Subcutaneous preadipocyte (primary cell): Measurements from ENCODE around the gene ST3GAL2. TPM values are rescaled to one million over a fixed set of nuclear protein-coding genes. Genes with fewer than 3 reads are reported as not detected.

Experiments
- small RNA-seq: library from RNA; depleted of rRNA; stranded (forward); fragments of <200 nt; gene quantifications from one replicate; pipeline ENCODE3, GENCODE V24; 2012
- total RNA-seq: library from RNA; depleted of rRNA; stranded (reverse); fragments of >200 nt; gene quantifications from 2 replicates; pipeline ENCODE4 v1.2.3, GENCODE V29; 2012

ST3GAL2 gene, protein sequence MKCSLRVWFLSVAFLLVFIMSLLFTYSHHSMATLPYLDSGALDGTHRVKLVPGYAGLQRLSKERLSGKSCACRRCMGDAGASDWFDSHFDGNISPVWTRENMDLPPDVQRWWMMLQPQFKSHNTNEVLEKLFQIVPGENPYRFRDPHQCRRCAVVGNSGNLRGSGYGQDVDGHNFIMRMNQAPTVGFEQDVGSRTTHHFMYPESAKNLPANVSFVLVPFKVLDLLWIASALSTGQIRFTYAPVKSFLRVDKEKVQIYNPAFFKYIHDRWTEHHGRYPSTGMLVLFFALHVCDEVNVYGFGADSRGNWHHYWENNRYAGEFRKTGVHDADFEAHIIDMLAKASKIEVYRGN
- 22.0 and 28.9 TPM in 2 replicates for total RNA-seq

DNA sequence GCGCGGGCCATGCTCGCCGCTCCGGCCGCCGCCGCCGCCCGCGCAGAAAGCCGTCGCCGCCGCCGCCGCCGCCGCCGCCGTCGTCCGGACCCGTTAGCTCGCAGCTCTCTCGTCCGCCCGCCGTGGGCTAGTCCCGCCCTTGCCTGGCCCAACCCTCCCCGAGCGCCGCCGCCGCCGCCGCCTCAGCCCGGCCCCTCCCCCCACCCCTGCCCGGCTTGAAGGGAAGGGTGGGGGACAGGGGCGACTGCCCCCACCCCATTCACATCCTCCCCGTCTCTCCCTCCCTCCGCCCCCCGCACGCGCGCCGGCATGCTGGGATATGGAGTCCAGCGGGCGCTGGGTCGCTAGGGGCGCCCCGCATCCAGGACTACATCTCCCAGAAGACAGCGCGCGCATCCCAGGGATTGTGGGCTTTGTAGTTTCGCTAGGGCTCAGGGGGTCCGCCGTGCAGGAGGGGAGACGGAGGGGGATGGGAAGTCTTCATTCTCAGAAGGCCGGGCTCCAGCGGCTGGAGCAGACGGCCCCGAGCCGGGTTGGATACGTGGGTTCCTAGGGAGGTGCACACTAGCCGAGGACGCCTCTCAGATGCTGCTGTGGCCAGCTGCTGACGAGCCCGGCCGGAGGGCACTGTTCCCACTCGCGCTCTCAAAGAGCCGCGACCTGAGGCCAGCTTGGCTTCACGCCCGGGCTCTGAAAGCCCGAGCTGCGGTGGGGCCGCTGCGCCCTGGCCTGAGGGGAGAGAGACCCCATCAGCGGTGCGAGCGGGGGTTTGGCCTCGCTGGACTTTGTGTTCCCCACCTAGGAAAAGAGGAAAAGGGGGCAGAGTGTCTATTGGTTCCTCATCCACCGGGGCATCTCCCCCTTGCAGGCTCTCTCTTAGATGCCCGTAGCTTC, at the start of gene ST3GAL2:
TSS of gene ST3GAL2 (minus strand) at position 132 of the 894 bp plus-strand sequence. CDS start 40,570 bp downstream, outside the sequence.

DNA sequence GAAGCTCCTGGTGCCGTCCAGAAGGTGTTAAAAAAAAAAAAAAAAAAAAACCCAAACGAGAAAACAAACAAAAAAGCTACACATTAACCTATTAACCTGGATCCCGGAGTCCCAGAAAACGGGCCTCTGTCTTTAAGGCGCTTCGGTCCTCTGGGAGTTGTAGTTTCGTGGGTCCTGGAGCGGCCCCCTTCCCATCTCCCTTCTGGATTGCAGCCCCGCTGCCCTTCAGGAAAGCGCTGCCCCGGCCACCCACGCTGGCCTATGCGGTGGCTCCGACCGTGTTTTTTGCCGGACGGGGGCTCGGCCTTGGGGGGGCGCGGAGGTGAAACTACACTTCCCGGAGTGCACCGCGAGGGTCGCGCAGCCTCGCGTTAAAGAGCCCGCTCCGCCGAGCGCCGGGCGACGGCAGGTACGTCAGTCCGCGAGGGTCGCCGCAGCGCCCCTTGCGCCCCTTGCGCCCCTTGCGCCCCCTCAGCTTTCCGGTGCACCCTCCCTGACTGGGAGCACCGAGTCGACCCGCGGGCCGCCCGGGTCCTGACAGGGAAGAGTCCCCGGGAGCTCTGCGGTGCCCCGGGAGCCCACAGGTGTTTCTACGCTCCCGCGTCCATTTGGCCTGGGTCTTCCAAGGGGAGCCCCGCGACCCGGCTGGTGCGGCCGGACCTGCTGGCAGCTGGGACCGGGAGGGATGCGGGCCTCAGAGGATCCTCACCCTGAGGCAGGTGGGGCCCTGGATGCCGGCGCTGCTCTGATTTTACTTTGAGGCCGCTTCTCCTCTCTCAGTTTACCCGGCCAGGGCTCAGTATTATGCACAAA, 15.5 kb upstream of the ST3GAL2 start, which contains the start of gene FCSK:
TSS of gene FCSK (plus strand) at position 374 of the 813 bp plus-strand sequence. CDS start 8,596 bp downstream, outside the sequence.

Small RNA genes lying within 50 kb of the gene (small RNA-seq; reads per million reads assigned to genes)
- gene RNU6-23P: 0.41 reads per million, percentile 21 among the genes with 10 or more reads in this experiment
- gene RPS27P26: not detected

Other genes starting within 250 kb of the ST3GAL2 start
- gene EXOSC6, start 187.2 kb downstream of the ST3GAL2 start, total RNA-seq: 20.2 and 31.7 TPM in 2 replicates
- 67.6 and 97.7 TPM in 2 replicates for gene AARS1, start 149.6 kb downstream of the ST3GAL2 start, total RNA-seq
- 31.6 and 32.6 TPM in 2 replicates for gene DDX19B, start 139.9 kb downstream of the ST3GAL2 start, total RNA-seq
- 37.5 and 47.1 TPM in 2 replicates for gene DDX19A, start 92.2 kb downstream of the ST3GAL2 start, total RNA-seq
- 7.3 and 9.6 TPM in 2 replicates for gene FCSK, start 15.5 kb upstream of the ST3GAL2 start, total RNA-seq
- 45.6 and 62.0 TPM in 2 replicates for gene COG4, start 84.5 kb upstream of the ST3GAL2 start, total RNA-seq
- 154 and 204 TPM in 2 replicates for gene SF3B3, start 84.7 kb upstream of the ST3GAL2 start, total RNA-seq
- 0.59 and 0.73 TPM in 2 replicates for gene IL34, start 207.5 kb upstream of the ST3GAL2 start, total RNA-seq
- 27.8 and 32.0 TPM in 2 replicates for gene MTSS2, start 247.0 kb upstream of the ST3GAL2 start, total RNA-seq